HCT116 (cell line): ENCODE results near the gene PPP2R5A. TPM values are rescaled to one million over a fixed set of nuclear protein-coding genes. Genes with fewer than 3 reads are reported as not detected.
A peak's percentile ranks its signal among the peaks of the same experiment; 100 is the strongest.

Experiments used
- ATAC-seq: fragments of 200-7000 bp; cut with Tn5 transposase; 2 replicates; pipeline ENCODE4 v1.9.1; 2020; ENCODE audit warnings: mild to moderate bottlenecking, moderate library complexity
- BruUV-seq: library from RNA; stranded (reverse); fragments of 400-500 nt; replicated peaks from 2 replicates; lab custom pipeline; 2021; lab: Mats Ljungman, UMichigan
- CTCF ChIA-PET: fragments of 300-600 bp; sonication (Branson Sonifier 250); formaldehyde crosslinking; loops from one replicate; lab custom pipeline; 2021; ENCODE audit warnings: antibody characterized with exemption; lab: Charles Lee
- POLR2A ChIA-PET: fragments of 300-600, 350-600 bp; sonication (Branson Sonifier 250); formaldehyde crosslinking; loops from one replicate; lab custom pipeline; 2021; ENCODE audit warnings: antibody characterized with exemption; lab: Charles Lee
- RAD21 ChIA-PET, 2 experiments: fragments of 300-600 bp; sonication (Branson Sonifier 250); formaldehyde crosslinking; loops; one replicate each; lab custom pipeline; 2023; ENCODE audit warnings: low total read pairs in 2 of 2; ENCODE audit not compliant: uncharacterized antibody in 2 of 2, unreplicated experiment in 2 of 2, low non-redundant PET in 1 of 2; lab: Charles Lee
- DNase-seq: peaks from one replicate; pipeline ENCODE4 v3.0.0-alpha.2; 2010; ENCODE audit warnings: low read depth, low spot score
- H2AFZ ChIP-seq: fragments of 200-600 bp; shearing (Covaris generic), sonication (generic); 2 replicates; pipeline ENCODE4 v1.6.1; 2017; ENCODE audit warnings: low read depth, mixed run types, mixed read lengths, antibody characterized with exemption, low read length; ENCODE audit not compliant: poor library complexity, severe bottlenecking
- H3K27ac ChIP-seq: 2 replicates; pipeline ENCODE4 v1.5.1; 2012; ENCODE audit warnings: low read depth, low read length
- H3K27me3 ChIP-seq: fragments of 200-600 bp; sonication (generic); 2 replicates; pipeline ENCODE4 v1.6.1; 2016; ENCODE audit warnings: mixed run types, low read length, mixed read lengths; ENCODE audit not compliant: insufficient read depth
- H3K36me3 ChIP-seq, 2 experiments: fragments of 200-500 bp in 1 of 2; fragments of 200-600 bp in 1 of 2; sonication (Bioruptor generic) in 1 of 2; sonication (generic) in 1 of 2; 2 replicates each; pipeline versions ENCODE4 v1.5.1 to v1.6.1; 2014 to 2016; ENCODE audit warnings: low read length in 2 of 2, inconsistent platforms in 1 of 2, mixed read lengths in 1 of 2, mixed run types in 1 of 2; ENCODE audit not compliant: insufficient read depth in 2 of 2, control insufficient read depth in 1 of 2
- H3K4me1 ChIP-seq, 2 experiments: fragments of 200-600 bp in 1 of 2; sonication (generic) in 1 of 2; 2 replicates each; pipeline versions ENCODE4 v1.5.1 to v1.6.1; 2012 to 2017; ENCODE audit warnings: low read length in 2 of 2, inconsistent platforms in 1 of 2, mild to moderate bottlenecking in 1 of 2, mixed read lengths in 1 of 2, mixed run types in 1 of 2, moderate library complexity in 1 of 2; ENCODE audit not compliant: insufficient read depth in 2 of 2, control insufficient read depth in 1 of 2
- H3K4me2 ChIP-seq: fragments of 200-600 bp; sonication (generic); 2 replicates; pipeline ENCODE4 v1.6.1; 2017; ENCODE audit warnings: mixed run types, low read length, mixed read lengths
- H3K4me3 ChIP-seq, 2 experiments: fragments of 200-600 bp in 1 of 2; sonication (generic) in 1 of 2; replicated peaks in 1 of 2; 2 replicates each; pipeline ENCODE4 v1.5.1; 2011 to 2016; ENCODE audit warnings: low read length in 2 of 2, control low read depth in 1 of 2, low read depth in 1 of 2, mild to moderate bottlenecking in 1 of 2, mixed read lengths in 1 of 2, mixed run types in 1 of 2
- H3K79me2 ChIP-seq: fragments of 200-600 bp; sonication (generic); 2 replicates; pipeline ENCODE4 v1.6.1; 2017; ENCODE audit warnings: mild to moderate bottlenecking, mixed run types, low read length, moderate library complexity, mixed read lengths; ENCODE audit not compliant: insufficient read depth
- H3K9ac ChIP-seq: fragments of 200-600 bp; sonication (generic); 2 replicates; pipeline ENCODE4 v1.6.1; 2016; ENCODE audit warnings: low read length, mixed read lengths
- H3K9me2 ChIP-seq: fragments of 200-600 bp; sonication (generic), shearing (Covaris generic); 2 replicates; pipeline ENCODE4 v1.6.1; 2017; ENCODE audit warnings: mixed run types, mild to moderate bottlenecking, moderate library complexity; ENCODE audit not compliant: insufficient read depth
- H3K9me3 ChIP-seq, 2 experiments: fragments of 200-500 bp in 1 of 2; fragments of 200-600 bp in 1 of 2; sonication (Bioruptor generic) in 1 of 2; sonication (generic) in 1 of 2; 2 replicates each; pipeline ENCODE4 v1.6.1; 2014 to 2017; ENCODE audit warnings: low read length in 2 of 2, mixed read lengths in 2 of 2, inconsistent platforms in 1 of 2, low read depth in 1 of 2, mild to moderate bottlenecking in 1 of 2, mixed run types in 1 of 2, moderate library complexity in 1 of 2; ENCODE audit not compliant: control insufficient read depth in 1 of 2, insufficient read depth in 1 of 2
- H4K20me1 ChIP-seq: fragments of 200-600 bp; sonication (generic), shearing (Covaris generic); 2 replicates; pipeline ENCODE4 v1.6.1; 2017; ENCODE audit warnings: mixed run types, mild to moderate bottlenecking, moderate library complexity; ENCODE audit not compliant: insufficient read depth
- ATF3 ChIP-seq: IDR thresholded peaks from 2 replicates; pipeline ENCODE4 v1.6.1; 2012
- CBX3 ChIP-seq: IDR thresholded peaks from 2 replicates; pipeline ENCODE4 v1.6.1; 2012; ENCODE audit warnings: low read depth
- CEBPB ChIP-seq: IDR thresholded peaks from 2 replicates; pipeline ENCODE4 v1.6.1; 2012; ENCODE audit warnings: low read depth
- CTCF ChIP-seq, 3 experiments: fragments of 200-600 bp in 1 of 3; sonication (generic) in 1 of 3; IDR thresholded peaks in 2 of 3; conservative IDR thresholded peaks in 1 of 3; 2 replicates each; pipeline ENCODE4 v1.5.1; 2012 to 2017; ENCODE audit warnings: low read depth in 2 of 3, low read length in 2 of 3, antibody characterized with exemption in 1 of 3, borderline replicate concordance in 1 of 3, control low read depth in 1 of 3, mild to moderate bottlenecking in 1 of 3, mixed read lengths in 1 of 3, mixed run types in 1 of 3, moderate library complexity in 1 of 3; ENCODE audit not compliant: insufficient read depth in 1 of 3
- EZH2 ChIP-seq: fragments of 200-600 bp; sonication (generic); IDR thresholded peaks from 2 replicates; pipeline ENCODE4 v1.6.1; 2017; ENCODE audit warnings: antibody characterized with exemption, mixed run types
- EZH2phosphoT487 ChIP-seq: fragments of 200-600 bp; IDR thresholded peaks from 2 replicates; pipeline ENCODE4 v1.6.1; 2018; ENCODE audit warnings: antibody characterized with exemption, borderline replicate concordance
- FOSL1 ChIP-seq: IDR thresholded peaks from 2 replicates; pipeline ENCODE4 v1.6.1; 2012; ENCODE audit warnings: low read depth
- JUND ChIP-seq: IDR thresholded peaks from 2 replicates; pipeline ENCODE4 v1.6.1; 2012
- RAD21 ChIP-seq: IDR thresholded peaks from 2 replicates; pipeline ENCODE4 v1.6.1; 2012; ENCODE audit warnings: low read depth, mild to moderate bottlenecking
- SP1 ChIP-seq: IDR thresholded peaks from 2 replicates; pipeline ENCODE4 v1.6.1; 2012; ENCODE audit warnings: low read depth
- SRF ChIP-seq: IDR thresholded peaks from 2 replicates; pipeline ENCODE4 v1.6.1; 2012; ENCODE audit warnings: low read depth
- intact Hi-C: fragments of 100-400 bp; cut with micrococcal nuclease; formaldehyde crosslinking; loops from 2 replicates; pipeline ENCODE4 v1.10.0; 2022
- total RNA-seq: library from RNA; stranded (reverse); gene quantifications from one replicate; pipeline ENCODE4 v1.2.1, GENCODE V29; 2021; ENCODE audit not compliant: unreplicated experiment
- TF ChIP-seq, protein P1 (sequence below): IDR thresholded peaks from 2 replicates; pipeline ENCODE4 v1.6.1; 2012
- TF ChIP-seq, protein P2 (sequence below): IDR thresholded peaks from 2 replicates; pipeline ENCODE4 v1.6.1; 2011; ENCODE audit warnings: mild to moderate bottlenecking, low read length, moderate library complexity; ENCODE audit not compliant: insufficient replicate concordance; ENCODE audit errors: extremely low read depth

Gene PPP2R5A
- total RNA-seq, 1 experiment from 2014 or later: 33.1 TPM

- ChIA-PET RAD21 (no interaction called here), POLR2A (no interaction called here), CTCF (no interaction called here)
- TF ChIP-seq SP1: peak; percentile 33
- TF ChIP-seq, protein P1, sequence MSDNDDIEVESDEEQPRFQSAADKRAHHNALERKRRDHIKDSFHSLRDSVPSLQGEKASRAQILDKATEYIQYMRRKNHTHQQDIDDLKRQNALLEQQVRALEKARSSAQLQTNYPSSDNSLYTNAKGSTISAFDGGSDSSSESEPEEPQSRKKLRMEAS: no peak
- intact Hi-C loops: no loop called here
- no peak overlapping the region for H3K27ac ChIP-seq
- peak overlapping the region in 1 of 2 experiments; percentile 27; a peak in 2 of 4 replicates for H3K4me3 ChIP-seq
- DNase-seq: peak; percentile 16
- H2AFZ ChIP-seq: peak overlapping the region; percentile 62
- H3K4me1 ChIP-seq: peaks cover 30 to 54% of the 10 kb centered on the region in 2 experiments
- peak overlapping the region; percentile 59 for H3K4me2 ChIP-seq
- no peaks in the 10 kb centered on the region for H3K36me3 ChIP-seq
- no peaks in the 10 kb centered on the region for H3K27me3 ChIP-seq
- H3K9me2 ChIP-seq: no peaks in the 10 kb centered on the region
- H3K9ac ChIP-seq: no peak overlapping the region
- ATAC-seq: peak; percentile 52
- H4K20me1 ChIP-seq: no peaks in the 10 kb centered on the region
- no peaks in the 10 kb centered on the region for H3K9me3 ChIP-seq
- no TSS peak for BruUV-seq
- H3K79me2 ChIP-seq: no peaks in the 10 kb centered on the region
Measured at GRCh38 chr1:212237651-212238050, 47.6 kb upstream of the PPP2R5A start.

GRCh38 chr1:212238552-212238951 lies 46.7 kb upstream of the PPP2R5A start:
- intact Hi-C loops: no loop called here
- Histone ChIP-seq H4K20me1 (no peaks in the 10 kb centered on the region), H3K4me3 (no peak overlapping the region), H3K27ac (no peak overlapping the region), H2AFZ (no peak overlapping the region), H3K4me1 (peaks cover 30 to 53% of the 10 kb centered on the region in 2 experiments), H3K9me2 (no peaks in the 10 kb centered on the region), H3K79me2 (no peaks in the 10 kb centered on the region), H3K9ac (no peak overlapping the region)
- BruUV-seq: no TSS peak
- POLR2A ChIA-PET: no interaction called here
- CTCF ChIA-PET: no interaction called here
- no peak for ATAC-seq
- RAD21 ChIA-PET: no interaction called here
- TF ChIP-seq EZH2phosphoT487: no peak
- TF ChIP-seq EZH2: no peak
- TF ChIP-seq RAD21: no peak
- TF ChIP-seq, protein P2, sequence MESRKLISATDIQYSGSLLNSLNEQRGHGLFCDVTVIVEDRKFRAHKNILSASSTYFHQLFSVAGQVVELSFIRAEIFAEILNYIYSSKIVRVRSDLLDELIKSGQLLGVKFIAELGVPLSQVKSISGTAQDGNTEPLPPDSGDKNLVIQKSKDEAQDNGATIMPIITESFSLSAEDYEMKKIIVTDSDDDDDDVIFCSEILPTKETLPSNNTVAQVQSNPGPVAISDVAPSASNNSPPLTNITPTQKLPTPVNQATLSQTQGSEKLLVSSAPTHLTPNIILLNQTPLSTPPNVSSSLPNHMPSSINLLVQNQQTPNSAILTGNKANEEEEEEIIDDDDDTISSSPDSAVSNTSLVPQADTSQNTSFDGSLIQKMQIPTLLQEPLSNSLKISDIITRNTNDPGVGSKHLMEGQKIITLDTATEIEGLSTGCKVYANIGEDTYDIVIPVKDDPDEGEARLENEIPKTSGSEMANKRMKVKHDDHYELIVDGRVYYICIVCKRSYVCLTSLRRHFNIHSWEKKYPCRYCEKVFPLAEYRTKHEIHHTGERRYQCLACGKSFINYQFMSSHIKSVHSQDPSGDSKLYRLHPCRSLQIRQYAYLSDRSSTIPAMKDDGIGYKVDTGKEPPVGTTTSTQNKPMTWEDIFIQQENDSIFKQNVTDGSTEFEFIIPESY: no peak
- no peak for TF ChIP-seq SRF
- TF ChIP-seq FOSL1: no peak
- no peak for TF ChIP-seq CBX3
- no peak for TF ChIP-seq CEBPB
- TF ChIP-seq JUND: no peak
- no peak for TF ChIP-seq CTCF (IDR thresholded peaks at IDR 0.05 in 2 of 3, conservative IDR thresholded peaks at IDR 0.05 in 1 of 3; ENCODE audit: borderline replicate concordance in 1 of 3, insufficient read depth in 1 of 3, low read depth in 2 of 3, low read length in 2 of 3)
- TF ChIP-seq ATF3: no peak
- TF ChIP-seq, all 23 proteins: peak for 0
- DNase-seq: no peak
- Histone ChIP-seq H3K36me3 (no peaks in the 10 kb centered on the region), H3K9me3 (no peaks in the 10 kb centered on the region), H3K27me3 (no peaks in the 10 kb centered on the region), H3K4me2 (peak overlapping the region; percentile 59; the same call in 1 of the 2 replicates)
